GM12874 (cell line): ENCODE data around the gene PTPRH.

Experiments
- TF ChIP-seq, protein P1 (sequence below): IDR thresholded peaks from 2 replicates; pipeline ENCODE4 v1.5.1; 2011; ENCODE audit warnings: low read depth, mild to moderate bottlenecking, control low read depth, low read length, moderate library complexity; ENCODE audit not compliant: insufficient read depth

The PTPRH gene

DNA sequence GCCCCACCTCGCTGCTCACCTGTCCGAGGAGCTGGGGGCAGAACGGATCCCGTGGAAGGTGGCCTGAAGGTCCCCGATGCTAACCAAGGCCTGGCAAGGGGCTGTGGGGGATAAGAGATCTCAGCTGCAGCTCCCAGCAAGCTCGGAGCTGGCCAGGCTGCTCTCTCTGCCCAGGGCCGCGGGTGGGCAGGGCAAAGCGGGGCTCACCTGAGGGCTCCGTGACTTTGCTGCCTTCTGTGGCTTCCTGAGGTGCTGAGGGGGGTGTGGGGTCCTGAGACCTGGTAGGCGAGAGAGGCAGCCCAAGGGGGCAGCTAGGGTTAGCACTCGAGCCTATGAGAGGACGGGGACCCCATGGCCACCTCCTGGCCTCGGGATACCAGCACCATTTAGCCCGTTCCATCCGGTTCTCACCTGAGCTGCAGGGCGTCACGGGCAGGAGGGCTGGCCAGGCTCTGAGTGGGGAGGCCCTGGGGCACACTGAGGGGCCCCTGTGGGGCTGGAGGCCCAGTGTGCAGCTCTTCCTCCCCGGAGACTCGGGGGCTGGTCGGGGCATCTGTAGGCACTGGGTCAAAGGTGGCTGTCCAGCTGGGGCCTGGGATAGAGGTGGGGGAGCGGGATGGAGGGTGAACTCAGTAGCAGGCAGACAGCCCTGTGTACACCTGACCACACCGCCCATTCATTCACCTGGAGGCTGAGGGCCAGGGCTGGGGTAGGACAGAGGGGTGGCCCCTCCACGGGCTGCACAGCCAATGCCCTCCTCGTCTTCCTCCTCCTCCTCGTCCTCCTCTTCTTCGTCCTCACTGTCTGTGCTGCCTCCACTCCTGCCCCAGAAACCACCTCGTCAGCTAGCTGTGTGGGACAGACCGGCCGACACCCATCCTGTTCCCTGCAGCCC is 22.3 kb upstream of the PTPRH start:
- TF ChIP-seq, protein P1, sequence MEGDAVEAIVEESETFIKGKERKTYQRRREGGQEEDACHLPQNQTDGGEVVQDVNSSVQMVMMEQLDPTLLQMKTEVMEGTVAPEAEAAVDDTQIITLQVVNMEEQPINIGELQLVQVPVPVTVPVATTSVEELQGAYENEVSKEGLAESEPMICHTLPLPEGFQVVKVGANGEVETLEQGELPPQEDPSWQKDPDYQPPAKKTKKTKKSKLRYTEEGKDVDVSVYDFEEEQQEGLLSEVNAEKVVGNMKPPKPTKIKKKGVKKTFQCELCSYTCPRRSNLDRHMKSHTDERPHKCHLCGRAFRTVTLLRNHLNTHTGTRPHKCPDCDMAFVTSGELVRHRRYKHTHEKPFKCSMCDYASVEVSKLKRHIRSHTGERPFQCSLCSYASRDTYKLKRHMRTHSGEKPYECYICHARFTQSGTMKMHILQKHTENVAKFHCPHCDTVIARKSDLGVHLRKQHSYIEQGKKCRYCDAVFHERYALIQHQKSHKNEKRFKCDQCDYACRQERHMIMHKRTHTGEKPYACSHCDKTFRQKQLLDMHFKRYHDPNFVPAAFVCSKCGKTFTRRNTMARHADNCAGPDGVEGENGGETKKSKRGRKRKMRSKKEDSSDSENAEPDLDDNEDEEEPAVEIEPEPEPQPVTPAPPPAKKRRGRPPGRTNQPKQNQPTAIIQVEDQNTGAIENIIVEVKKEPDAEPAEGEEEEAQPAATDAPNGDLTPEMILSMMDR = no peak

DNA sequence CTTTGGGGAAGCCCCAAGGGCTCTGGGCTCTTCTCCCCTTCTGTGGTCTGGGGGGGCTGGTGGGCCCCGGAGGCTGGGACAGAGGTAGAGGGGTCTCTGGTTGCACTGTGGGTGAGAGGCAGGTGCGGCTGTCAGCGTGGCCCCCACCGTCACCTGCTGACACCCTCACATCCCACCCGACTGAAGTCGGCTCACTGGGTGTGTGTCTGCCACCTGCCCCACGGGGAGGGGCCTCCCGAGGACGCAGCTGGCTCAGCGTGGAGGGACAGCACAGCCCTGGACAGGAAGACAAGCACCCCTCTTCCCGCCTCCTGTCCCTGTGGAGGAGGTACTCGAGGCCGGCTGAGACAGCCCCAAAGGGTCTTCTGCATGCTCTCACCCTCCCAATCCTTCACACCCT is 21.5 kb upstream of the PTPRH start:
- TF ChIP-seq, protein P1 = no peak

GRCh38 chr19:55230329-55230728 is 21.0 kb upstream of the PTPRH start:
- TF ChIP-seq, protein P1 = no peak

GRCh38 chr19:55229789-55230182 is 20.5 kb upstream of the PTPRH start:
- TF ChIP-seq, protein P1 = no peak

DNA sequence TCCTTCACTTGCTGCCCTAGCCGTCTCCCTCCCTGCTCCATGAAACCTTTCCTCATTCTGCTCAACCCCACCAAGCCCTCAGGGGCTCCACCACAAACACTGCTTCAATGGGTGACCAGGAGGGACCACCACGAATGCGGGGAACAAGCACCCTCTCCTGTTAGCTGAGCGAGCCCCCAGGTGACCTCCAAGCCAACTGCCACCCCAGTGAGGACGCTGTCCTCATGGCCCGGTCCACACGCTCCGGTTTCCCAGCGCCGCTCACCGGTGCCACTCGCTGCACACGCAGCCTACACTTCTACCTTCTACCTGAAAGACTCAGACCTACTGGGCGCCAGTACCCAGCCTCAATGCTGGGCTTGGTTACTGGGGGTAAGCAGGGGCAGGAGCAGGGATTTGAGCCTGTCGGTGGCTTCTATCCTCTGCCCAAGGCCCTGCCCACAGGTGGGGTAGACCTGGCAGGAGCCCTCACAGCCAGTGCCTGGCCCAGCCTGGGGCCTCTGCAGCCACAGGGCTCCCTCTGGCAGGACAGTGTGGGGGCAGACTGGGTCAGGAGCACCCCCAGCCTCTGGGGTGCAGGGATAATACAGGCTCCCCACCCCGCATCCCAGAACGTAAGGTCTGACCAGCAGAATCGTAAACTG is 20.0 kb upstream of the PTPRH start:
- TF ChIP-seq, protein P1 = no peak

GRCh38 chr19:55228403-55229031 is 19.2 kb upstream of the PTPRH start, which contains the start of gene TMEM86B:
TMEM86B (minus strand) TSS chr19:55228763; CDS start chr19:55228741, 22 bp downstream.
- TF ChIP-seq, protein P1 = no peak

- TF ChIP-seq, protein P1 = no peak
These were observed 18.7 kb upstream of the PTPRH start for GRCh38 chr19:55228015-55228391.
